Kasumi-1 (cell line): Measurements from ENCODE around the gene PRR18.

Source experiments
- DNase-seq, 2 experiments: peaks; one replicate each; lab custom pipeline; 2025; lab: John Stamatoyannopoulos, UW

The PRR18 gene

DNA sequence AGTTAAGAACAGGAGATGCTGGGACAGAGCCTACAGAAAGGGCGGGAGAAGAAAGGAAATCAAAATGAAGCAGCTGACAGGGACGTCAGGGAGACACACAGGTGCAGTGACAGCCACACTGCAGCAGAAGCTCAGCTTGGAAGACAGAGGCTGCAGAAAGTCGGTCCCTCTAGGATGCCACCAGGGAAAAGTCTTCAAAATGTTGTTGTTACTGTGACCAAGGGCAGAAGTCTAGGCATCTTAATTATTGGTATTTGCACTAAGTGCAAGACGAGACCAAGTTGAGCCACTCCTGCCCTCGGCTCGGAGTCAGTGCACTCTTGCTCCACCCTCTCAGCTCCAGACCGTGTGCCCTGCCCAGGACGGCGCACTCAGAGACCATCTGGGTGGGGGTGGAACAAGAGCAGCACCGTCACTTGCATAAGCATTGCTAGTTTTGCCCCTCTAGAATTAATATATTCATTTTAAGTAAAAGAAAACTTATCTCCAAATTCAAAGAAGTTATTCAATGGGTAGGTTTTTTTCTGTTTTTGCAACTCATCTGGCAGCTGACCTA, 2.6 kb downstream of the PRR18 start:
- DNase-seq, result no peak

DNA sequence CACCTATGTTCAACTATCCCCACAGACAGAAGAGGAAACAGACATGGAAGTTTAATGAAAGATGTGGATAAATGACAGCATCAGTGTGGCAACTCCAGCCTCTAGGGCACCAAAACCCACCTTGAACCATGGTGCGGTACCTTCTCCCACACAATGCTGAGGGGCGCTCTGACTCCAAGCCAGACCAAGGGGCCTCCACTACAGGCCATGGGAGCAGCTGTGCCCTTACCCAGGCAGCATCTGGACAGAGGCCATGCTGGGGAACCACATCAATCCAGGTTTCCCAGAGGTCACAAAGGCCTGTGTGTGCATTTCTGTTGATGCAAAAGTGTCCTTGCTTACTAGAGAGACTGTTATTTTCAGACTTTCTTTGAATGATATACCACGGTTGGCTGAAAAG, 4.1 kb downstream of the PRR18 start:
- DNase-seq, result no peak

DNA sequence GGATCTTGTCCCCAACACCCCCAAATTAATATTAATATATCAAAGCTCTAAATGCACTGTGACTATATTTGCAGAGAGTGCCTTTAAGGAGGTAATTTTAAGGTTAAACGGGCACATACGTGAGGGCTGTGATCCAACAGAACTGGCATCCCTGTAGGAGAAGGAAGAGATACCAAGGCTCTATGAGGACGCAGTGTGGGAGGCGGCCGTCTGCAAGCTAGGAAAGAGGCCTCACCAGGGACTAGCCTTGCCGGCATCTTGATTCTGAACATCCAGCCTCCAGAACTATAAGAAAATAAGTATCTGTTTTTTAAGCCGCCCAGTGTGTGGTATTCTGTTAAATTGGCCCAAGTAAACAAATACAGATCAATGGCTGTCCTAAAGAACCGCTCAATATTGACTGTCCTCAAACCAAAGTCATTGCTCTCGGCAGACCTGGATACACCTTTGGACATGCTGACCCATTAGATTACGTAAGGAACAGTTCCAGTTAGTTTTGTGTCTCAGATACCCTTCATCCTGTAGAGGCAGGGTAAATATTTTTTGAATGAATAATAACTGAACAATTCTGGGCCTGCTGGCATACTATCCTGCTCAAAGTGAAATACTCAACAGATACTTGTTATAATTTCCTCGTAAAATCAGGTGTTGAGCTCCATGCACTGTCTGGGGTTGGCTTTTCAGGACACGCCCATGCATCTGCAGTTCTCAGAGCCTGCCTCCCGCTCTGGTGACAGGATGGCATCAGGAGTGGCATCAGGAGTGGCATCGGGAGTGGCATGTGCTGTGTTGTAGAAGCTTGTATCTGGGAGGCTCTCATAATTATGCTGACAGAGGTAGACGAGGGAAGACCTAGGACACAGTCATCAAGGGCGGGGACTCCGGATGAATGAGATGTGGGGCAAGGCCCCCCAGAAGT, 6.3 kb downstream of the PRR18 start:
- DNase-seq, result no peak

DNA sequence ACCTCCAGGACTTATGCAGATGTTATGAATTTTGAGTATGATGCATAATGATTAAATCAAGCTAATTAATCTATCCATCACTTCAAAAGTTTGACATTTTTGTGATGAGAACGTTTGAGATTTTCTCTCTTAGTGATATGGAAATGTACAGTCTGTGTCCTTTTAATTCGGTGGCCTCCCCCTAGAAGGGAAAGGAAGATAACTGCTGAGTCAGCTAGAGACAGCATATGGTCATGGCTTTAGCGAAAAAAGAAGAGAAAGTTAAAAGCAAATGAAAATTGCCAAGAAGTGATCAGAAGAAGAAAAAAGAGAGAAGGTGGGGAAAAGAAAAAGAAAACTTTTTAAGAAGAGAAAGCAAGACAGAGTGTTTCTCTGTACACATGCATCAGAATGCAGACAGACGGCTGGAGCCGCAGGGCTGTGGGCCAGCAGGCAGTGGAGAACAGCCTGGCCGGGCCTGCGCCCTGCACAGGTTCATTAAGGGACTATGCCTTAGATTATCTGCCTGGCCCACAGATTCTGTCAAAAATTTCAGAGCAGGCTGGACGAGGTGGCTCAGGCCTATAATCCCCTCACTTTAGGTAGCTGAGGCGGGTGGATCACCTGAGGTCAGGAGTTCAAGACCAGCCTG, 7.7 kb downstream of the PRR18 start:
- DNase-seq, result no peak

DNA sequence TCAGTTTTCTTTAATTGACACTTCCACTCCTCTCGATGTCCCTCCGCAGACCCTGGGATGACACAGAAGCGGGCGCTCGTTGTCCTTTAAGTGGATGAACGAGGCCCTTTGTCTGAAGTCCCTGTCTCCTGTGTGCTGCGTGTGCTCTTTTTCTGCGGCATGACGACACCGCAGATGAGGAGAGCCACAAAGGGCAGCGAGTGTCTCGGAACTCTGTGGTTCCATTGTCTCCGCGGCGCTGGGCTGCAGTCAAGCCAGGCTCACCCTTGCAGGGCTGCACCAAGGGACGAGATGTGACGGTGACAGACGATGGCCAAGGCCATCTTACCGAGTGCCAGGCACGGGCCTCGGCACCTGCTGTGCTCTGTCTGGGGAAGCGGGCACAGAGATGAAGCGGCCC, 10.6 kb downstream of the PRR18 start:
- DNase-seq, result no peak

DNA sequence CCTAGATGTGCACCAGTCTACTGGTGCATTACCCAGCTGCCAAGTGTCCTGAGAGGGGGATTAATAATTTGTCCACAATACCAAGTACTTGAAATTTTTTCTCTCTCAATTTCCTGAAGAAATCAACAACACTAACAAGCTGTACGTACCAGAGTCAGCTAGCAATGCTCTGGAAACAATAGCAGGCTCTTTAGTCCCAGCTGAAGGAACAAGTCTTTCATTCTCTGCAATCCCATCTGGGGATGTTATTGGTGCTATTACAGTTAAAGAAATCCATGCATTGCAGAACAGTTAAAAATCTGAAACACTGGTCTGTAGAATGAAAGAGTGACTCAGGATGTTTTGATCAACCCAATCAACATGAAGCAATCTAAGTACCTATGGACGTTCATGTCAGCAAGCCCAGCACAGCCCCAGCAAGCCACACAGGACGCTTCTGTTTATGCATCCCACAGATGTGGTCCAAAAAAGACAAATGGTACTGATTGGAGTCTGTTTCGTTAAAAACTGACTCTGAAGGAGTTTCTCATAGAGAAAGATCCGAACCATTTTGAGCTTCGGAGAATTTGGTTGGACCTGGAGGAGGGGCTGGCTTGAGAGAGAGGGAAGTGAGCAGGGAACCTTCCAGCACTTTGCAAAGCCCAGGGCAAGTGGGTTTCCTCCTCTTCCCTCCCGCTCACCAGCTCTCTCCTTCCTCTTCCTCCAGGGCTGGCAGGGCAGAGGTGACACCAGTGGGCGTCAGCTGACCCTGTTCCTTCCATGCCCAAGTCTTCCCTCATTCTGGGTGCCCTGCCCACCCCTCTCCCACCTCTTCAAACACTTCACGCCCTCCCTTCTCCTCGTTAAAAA, 11.9 kb downstream of the PRR18 start:
- DNase-seq, result no peak

DNA sequence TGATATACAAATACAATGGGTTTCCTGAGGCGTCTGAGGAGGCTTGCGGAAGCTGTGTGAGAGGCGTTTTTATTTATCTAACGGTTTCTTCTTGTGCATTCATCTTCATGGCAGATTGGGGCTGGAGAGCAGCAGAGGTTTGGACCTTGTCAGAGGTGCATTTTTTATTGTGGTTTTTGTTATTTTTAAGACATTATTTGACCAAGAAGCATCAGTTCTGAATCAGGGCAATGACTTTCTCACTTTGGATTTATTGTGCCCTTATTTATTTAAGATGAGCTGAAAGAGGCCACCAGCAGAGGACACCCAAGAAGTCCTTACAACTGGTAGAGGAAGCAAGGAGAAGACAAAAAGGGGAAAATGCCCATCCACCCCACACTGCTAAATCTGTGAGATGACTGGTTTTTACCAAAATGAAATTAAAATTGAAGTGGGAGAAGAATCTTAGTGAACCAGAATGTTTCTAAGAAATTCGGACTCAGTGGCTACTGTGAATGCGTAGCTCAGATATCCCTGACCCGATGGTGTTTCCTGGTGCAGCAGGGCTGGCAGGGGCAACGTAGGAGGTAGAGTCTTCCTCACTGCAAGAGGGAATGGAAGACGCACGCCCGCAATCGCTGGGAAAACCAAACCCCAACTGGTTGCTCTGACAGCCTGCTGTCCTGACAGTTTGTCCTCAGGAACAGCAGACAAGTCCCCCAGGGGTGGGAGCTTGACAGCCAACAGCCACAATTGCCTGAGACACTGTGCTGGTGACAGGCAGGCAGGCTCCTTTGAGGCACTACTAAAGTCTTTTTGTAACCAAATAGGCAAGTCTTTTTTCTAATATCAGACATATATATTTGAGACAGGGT, 14.2 kb downstream of the PRR18 start:
- DNase-seq, result no peak

DNA sequence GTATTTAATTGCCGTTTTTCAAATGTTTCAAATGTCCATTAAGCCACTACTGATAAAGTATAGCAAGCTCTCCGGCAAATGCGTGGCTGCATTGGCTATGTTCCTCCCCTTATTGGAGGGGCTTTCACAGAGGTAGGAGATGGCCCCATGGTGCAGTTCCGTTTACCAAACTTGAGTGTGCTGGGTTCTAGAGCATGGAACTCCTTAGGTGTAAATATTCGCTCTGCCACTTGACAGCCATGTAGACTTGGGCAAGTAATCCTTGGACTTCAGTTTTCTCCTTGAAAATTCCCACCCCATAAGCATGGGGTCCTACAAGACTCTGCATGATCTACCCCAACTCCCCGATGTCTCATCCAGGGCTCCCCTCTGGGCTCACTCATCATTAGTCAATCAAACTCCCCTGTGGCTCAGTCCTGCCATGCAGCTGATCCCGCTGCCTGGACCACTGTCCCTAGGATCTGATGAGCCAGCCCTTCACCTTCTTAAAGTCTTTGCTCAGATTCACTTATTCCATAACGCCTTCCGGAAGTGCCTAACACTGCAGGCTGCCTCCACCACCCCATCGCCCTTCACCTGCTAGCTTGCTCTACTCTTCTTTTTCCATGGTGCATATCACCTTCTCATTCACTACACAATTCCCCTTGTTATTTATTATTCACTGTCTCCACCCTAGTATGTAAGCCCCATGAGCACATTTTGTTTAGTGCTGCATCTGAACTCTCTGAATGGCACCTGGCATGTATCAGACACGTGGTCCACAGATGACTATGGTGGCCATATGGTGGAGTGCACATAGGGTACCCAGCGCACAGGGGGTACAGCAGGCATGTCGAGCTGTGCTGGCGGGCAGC, 18.8 kb downstream of the PRR18 start:
- no peak for DNase-seq

DNA sequence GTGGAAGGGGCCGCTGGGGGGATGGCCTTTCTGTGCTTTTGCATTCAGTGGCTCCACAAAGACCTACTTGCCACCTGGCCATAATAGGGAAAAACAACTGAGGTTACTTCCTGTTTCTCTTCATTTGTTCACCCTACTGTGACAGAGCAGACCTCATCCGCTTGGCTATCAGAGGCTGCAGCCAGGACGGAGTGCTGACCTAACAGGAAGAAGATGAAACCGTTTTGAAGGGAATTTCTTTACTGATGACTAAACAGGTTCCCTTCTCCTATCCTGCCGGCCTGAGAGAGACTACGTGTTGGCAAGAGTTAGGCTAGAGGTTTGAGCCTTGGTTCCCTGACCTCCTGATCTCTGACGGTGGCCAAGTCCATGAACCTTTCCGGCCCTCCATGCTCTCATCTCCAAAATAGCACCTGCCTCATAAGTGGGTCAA, 21.3 kb downstream of the PRR18 start:
- DNase-seq, result no peak

DNA sequence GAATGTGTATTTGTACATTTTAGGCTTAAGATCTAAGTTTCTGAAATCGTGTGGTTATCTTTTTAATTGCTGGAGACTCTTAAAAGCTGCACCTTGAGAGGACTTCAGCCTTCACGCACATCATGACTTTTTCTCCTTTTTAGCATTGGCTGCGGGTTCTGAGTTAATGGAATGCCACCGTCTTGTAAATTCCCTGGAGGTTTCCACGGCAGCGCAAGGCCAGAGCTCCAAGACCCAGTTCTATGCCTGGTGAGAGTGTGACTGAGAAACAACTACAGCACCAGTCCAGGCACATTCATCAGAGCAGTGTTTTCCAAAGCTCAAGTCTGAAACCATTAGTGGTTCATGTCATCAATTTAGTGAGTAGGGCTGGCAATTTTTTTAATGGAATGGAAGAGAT, 23.0 kb downstream of the PRR18 start:
- no peak for DNase-seq

DNA sequence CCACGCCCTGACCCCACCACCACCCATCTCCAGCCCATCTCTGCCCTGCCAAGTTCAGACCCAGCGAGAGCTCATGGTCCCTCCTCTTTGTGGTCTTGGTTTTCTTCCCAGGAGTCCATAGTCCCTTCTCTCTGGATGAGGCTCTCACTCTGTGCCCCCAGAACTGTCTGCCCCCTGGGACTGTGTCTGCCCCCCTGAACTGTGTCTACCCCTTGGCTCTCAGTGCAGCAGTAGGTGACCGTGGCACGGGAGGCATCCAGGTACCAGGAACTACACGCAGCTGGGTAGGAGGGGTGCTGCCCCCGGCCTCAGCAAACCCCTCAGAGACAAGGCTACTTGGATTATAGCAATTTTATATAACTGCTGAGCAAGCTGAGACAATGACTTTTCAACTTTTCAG, 23.6 kb downstream of the PRR18 start:
- no peak for DNase-seq

DNA sequence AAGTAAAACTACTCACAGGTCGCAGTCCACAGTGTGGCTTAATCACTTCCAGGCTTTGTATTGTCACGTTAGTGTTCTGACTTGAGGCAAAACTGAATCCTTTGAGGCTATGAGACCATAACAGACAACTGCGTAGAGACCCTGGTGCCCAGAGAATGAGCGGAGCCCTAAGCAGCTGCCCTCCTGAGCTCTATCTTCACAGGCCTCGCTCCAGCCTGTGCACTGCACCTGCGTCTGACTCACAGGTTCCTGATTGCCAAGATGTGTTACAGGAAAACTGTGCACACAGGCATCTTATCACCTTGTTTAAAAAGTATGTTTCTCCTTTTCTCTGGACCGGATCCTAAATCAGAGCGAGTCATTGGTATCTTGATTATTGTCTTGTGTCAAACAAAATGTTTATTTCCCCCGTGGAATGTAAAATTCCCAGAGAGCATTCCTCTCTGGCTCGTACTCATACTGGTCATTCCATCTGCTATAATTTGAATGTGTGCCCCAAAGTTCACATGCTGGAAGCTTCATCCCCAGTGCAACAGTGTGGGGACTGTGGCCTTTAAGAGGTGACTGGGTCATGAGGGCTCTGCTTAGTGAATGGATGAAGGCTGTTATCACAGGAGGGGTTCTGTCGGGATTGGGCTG, 25.7 kb downstream of the PRR18 start:
- DNase-seq, result no peak

DNA sequence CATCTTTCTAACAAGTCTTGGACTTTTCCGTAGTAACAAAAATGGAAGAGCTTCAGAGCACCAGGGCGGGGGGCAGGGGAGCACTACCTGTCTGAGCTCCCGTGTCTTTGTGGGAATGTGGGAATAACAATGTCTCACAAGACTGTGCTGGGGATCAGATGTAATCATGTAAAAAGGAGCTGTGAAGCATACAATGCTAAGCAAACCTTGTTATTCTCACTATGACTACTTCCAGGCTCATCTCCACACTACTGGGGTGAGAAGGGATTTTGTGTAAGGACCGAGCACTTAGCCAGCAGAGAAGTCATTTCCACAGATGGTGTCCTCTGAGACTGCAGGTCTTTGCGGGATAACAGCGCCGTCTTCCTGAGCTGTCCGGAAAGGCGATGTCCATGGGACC, 27.1 kb downstream of the PRR18 start:
- DNase-seq, result no peak

DNA sequence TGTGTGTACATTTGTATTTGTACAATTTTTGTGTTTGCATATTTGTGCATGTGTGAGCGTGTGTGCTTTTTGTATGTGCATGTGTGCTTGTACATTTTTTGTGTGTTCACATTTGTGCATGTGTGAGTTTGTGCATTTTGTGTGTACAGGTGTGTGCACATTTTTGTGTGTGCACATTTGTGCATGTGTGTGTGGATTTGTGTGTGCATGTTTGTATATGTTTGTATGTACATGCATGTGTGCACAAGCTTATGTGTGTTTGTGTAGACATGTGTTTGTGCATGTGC, 28.9 kb downstream of the PRR18 start:
- DNase-seq, result no peak

DNA sequence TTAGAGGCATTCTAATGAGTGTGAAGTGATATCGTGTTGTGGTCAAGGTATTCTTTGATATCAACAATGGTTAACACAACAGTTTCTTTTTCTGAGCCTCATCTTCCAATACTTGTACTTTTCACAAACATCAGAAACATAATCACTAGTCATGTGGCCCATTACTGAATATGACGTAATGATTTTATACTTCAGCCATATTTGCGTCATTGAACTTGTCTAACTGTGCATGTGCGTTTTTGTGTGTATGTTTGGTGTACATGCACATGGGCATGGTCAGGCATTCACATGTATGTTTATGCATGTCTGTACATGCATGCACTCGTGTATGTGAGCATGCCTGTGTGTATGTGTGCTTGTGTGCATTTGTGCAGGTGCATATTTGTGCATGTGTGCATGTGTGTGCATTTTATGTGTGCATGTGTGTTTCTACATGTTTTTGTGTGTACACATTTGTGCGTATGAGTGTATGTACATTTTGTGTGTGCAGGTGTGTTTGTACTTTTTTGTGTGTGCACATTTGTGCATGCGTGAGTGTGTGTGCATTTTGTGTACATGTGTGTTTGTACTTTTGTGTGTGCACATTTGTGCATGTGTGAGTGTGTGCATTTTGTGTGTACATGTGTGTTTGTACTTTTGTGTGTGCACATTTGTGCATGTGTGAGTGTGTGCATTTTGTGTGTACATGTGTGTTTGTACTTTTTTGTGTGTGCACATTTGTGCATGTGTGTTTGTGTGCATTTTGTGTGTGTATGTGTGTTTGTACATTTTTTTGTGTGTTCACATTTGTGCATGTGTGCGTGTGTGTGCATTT, 29.4 kb downstream of the PRR18 start:
- no peak for DNase-seq

DNA sequence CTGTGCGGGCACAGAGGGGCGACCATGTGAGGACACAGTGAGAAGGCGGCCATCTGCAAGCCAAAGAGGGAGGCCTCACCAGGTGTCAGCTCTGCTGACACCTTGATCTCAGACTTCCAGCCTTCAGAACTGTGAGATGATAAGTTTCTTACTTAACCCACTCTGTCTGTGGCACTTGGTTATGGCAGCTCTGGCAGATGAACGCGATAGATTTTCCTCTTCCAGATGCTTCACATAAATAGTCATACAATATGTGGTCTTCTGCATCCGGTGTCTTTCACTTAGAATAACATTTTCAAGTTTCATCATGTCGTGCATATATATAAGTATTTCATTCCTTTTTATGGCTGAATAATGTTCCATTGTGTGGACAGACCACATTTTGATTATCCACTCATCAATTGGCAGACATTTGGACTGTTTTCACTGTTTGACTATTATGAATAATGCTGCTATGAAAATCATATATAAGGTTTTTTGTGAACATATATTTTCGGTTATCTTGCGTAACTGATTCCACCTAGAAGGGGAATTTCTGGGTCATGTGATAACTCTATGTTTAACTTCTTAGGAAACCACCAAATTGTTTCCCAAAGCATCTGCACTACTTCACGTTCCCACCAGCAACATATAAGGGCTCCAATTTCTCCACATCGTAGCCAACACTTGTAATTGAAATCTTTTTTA, 30.2 kb downstream of the PRR18 start:
- no peak for DNase-seq

DNA sequence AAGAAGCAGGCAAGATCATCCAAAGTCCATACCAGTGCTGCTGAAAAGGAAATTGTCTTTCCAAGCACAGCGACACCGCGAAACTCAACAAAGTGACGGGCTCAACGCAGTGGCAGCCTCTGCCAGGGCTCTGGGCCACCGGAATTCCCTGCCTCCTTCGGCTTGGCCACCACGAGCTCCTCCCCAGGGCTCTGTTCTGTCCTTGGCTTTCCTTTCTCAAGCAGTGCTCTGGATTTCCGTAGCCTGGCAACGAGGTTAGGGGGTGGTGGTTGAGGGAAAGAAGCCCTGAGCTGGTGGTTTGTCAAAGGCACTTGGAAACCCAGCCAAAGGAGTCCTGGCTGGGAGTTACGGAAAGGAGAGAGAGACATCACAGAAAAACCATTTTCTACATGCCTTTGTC, 31.2 kb downstream of the PRR18 start:
- DNase-seq, result no peak

DNA sequence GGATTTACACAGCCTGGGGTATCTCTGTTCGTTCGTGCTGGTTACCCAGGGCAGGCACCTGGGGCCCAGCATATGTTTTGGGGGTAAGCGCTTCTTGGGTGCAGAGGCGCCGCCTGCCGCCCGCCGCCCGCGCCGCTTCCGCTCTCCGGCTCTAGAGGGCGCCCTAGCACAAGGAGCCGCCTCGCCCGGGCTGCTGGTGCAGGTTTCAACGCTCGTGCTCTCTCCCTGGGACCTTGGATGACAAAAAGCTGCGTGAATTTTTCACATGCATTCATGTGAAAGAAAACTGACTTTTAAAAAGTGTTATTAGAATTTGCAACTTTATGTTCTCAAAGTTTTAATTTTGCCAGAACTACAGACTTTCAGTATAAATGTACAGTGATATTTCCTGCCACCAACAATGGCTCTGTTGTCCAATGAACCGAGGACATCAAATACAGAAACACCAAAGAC, 32.5 kb downstream of the PRR18 start:
- DNase-seq, result peak; percentile 63 to 81
